ENCODE measurements around the gene CKS1B.
A peak's percentile ranks its signal among the peaks of the same experiment; 100 is the strongest.

CKS1B gene

GRCh38 chr1:154995301-154995983, 21.0 kb downstream of the CKS1B start:
- TF ChIP-seq TOX (CRISPR knock-in tag; IDR thresholded peaks at IDR 0.05; ENCODE audit: borderline replicate concordance), result peak; percentile 5; the same call in 1 of the 2 replicates
- peak; percentile 40 for ATAC-seq

- no peak for ATAC-seq
- TF ChIP-seq OSR1 (CRISPR knock-in tag; IDR thresholded peaks at IDR 0.05), result no peak
- no peak for TF ChIP-seq BACH2 (CRISPR knock-in tag; IDR thresholded peaks at IDR 0.05; ENCODE audit: borderline replicate concordance)
- TF ChIP-seq, protein P1, sequence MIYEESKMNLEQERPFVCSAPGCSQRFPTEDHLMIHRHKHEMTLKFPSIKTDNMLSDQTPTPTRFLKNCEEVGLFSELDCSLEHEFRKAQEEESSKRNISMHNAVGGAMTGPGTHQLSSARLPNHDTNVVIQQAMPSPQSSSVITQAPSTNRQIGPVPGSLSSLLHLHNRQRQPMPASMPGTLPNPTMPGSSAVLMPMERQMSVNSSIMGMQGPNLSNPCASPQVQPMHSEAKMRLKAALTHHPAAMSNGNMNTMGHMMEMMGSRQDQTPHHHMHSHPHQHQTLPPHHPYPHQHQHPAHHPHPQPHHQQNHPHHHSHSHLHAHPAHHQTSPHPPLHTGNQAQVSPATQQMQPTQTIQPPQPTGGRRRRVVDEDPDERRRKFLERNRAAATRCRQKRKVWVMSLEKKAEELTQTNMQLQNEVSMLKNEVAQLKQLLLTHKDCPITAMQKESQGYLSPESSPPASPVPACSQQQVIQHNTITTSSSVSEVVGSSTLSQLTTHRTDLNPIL (CRISPR knock-in tag; IDR thresholded peaks at IDR 0.05; ENCODE audit: low read depth), result no peak
- TF ChIP-seq ZC3H10 (CRISPR knock-in tag; IDR thresholded peaks at IDR 0.05), result no peak
- no peak for TF ChIP-seq TOX (CRISPR knock-in tag; IDR thresholded peaks at IDR 0.05; ENCODE audit: borderline replicate concordance)
- TF ChIP-seq ARNTL (CRISPR knock-in tag; IDR thresholded peaks at IDR 0.05; ENCODE audit: borderline replicate concordance, low read depth), result no peak
- no peak for TF ChIP-seq TCF4 (CRISPR knock-in tag; IDR thresholded peaks at IDR 0.05; ENCODE audit: borderline replicate concordance)
- no peak for TF ChIP-seq CSDC2 (CRISPR knock-in tag; IDR thresholded peaks at IDR 0.05)
- no peak for TF ChIP-seq SNAI2 (CRISPR knock-in tag; IDR thresholded peaks at IDR 0.05)
- TF ChIP-seq ZNF8 (CRISPR knock-in tag; IDR thresholded peaks at IDR 0.05), result no peak
- no peak for TF ChIP-seq PATZ1 (CRISPR knock-in tag; IDR thresholded peaks at IDR 0.05; ENCODE audit: borderline replicate concordance)
- no peak for TF ChIP-seq TSHZ2 (CRISPR knock-in tag; IDR thresholded peaks at IDR 0.05)
- TF ChIP-seq ZNF565 (CRISPR knock-in tag; conservative IDR thresholded peaks at IDR 0.05; ENCODE audit: low read depth), result no peak
- no peak for TF ChIP-seq POU6F1 (CRISPR knock-in tag; IDR thresholded peaks at IDR 0.05; ENCODE audit: borderline replicate concordance, low read depth)
- TF ChIP-seq ZNF70 (CRISPR knock-in tag; IDR thresholded peaks at IDR 0.05), result no peak
- TF ChIP-seq RARB (CRISPR knock-in tag; IDR thresholded peaks at IDR 0.05), result no peak
- TF ChIP-seq PPARA (CRISPR knock-in tag; IDR thresholded peaks at IDR 0.05; ENCODE audit: borderline replicate concordance), result no peak
- TF ChIP-seq ZFP30 (CRISPR knock-in tag; IDR thresholded peaks at IDR 0.05), result no peak
Measured at GRCh38 chr1:154996966-154997701, 22.7 kb downstream of the CKS1B start.

- ATAC-seq, result no peak
- no peak for TF ChIP-seq ZFP30 (CRISPR knock-in tag; IDR thresholded peaks at IDR 0.05)
- TF ChIP-seq RARB (CRISPR knock-in tag; IDR thresholded peaks at IDR 0.05), result no peak
- TF ChIP-seq ZNF8 (CRISPR knock-in tag; IDR thresholded peaks at IDR 0.05), result no peak
- TF ChIP-seq, protein P1 (CRISPR knock-in tag; IDR thresholded peaks at IDR 0.05; ENCODE audit: low read depth), result no peak
- no peak for TF ChIP-seq ESRRG (CRISPR knock-in tag; IDR thresholded peaks at IDR 0.05)
- no peak for TF ChIP-seq OSR1 (CRISPR knock-in tag; IDR thresholded peaks at IDR 0.05)
- no peak for TF ChIP-seq TCF4 (CRISPR knock-in tag; IDR thresholded peaks at IDR 0.05; ENCODE audit: borderline replicate concordance)
- no peak for TF ChIP-seq CSDC2 (CRISPR knock-in tag; IDR thresholded peaks at IDR 0.05)
- no peak for TF ChIP-seq ZNF565 (CRISPR knock-in tag; conservative IDR thresholded peaks at IDR 0.05; ENCODE audit: low read depth)
- TF ChIP-seq TSHZ2 (CRISPR knock-in tag; IDR thresholded peaks at IDR 0.05), result no peak
- no peak for TF ChIP-seq ZC3H10 (CRISPR knock-in tag; IDR thresholded peaks at IDR 0.05)
- TF ChIP-seq ARNTL (CRISPR knock-in tag; IDR thresholded peaks at IDR 0.05; ENCODE audit: borderline replicate concordance, low read depth), result no peak
- TF ChIP-seq BACH2 (CRISPR knock-in tag; IDR thresholded peaks at IDR 0.05; ENCODE audit: borderline replicate concordance), result no peak
- no peak for TF ChIP-seq GLIS3 (CRISPR knock-in tag; IDR thresholded peaks at IDR 0.05)
- TF ChIP-seq SNAI2 (CRISPR knock-in tag; IDR thresholded peaks at IDR 0.05), result no peak
Measured at GRCh38 chr1:154998201-154998780, 23.8 kb downstream of the CKS1B start.
